HEK293T (cell line): ENCODE data around the gene HSPG2.

Source experiments
- CTCF ChIA-PET: fragments of 350-600 bp; formaldehyde crosslinking; extraction: SDS; loops from one replicate; lab custom pipeline; 2021; ENCODE audit warnings: antibody characterized with exemption, inconsistent platforms; lab: Yijun Ruan, JAX
- POLR2A ChIA-PET: fragments of 350-600 bp; formaldehyde crosslinking; extraction: SDS; loops from one replicate; lab custom pipeline; 2020; ENCODE audit warnings: antibody characterized with exemption, inconsistent platforms; lab: Yijun Ruan, JAX
- DNase-seq: peaks from one replicate; pipeline ENCODE4 v3.0.0; 2012; ENCODE audit warnings: mixed read lengths; ENCODE audit errors: extremely low spot score
- ARNT ChIP-seq: fragments of 450-650 bp; IDR thresholded peaks from 2 replicates; pipeline ENCODE4 v1.6.1; 2017; ENCODE audit warnings: mild to moderate bottlenecking
- BHLHE40 ChIP-seq: fragments of 450-650 bp; IDR thresholded peaks from 2 replicates; pipeline ENCODE4 v1.6.1; 2016; ENCODE audit warnings: mild to moderate bottlenecking, moderate library complexity, borderline replicate concordance
- CTBP1 ChIP-seq: fragments of 450-650 bp; IDR thresholded peaks from 2 replicates; pipeline ENCODE4 v1.6.1; 2016; ENCODE audit warnings: borderline replicate concordance
- ELF4 ChIP-seq: fragments of 450-650 bp; IDR thresholded peaks from 2 replicates; pipeline ENCODE4 v1.6.1; 2017; ENCODE audit warnings: antibody characterized with exemption
- FOXA1 ChIP-seq: fragments of 450-650 bp; IDR thresholded peaks from 2 replicates; pipeline ENCODE4 v1.6.1; 2016; ENCODE audit warnings: mild to moderate bottlenecking
- FOXK2 ChIP-seq: fragments of 450-650 bp; IDR thresholded peaks from 2 replicates; pipeline ENCODE4 v1.6.1; 2016; ENCODE audit warnings: mild to moderate bottlenecking
- FOXM1 ChIP-seq: fragments of 450-650 bp; IDR thresholded peaks from 2 replicates; pipeline ENCODE4 v1.6.1; 2017; ENCODE audit warnings: mild to moderate bottlenecking, borderline replicate concordance
- HDGF ChIP-seq: fragments of 450-650 bp; IDR thresholded peaks from 2 replicates; pipeline ENCODE4 v1.6.1; 2017; ENCODE audit warnings: antibody characterized with exemption, borderline replicate concordance
- L3MBTL2 ChIP-seq: fragments of 450-650 bp; conservative IDR thresholded peaks from 2 replicates; pipeline ENCODE4 v1.6.1; 2016; ENCODE audit warnings: mild to moderate bottlenecking
- LEF1 ChIP-seq: fragments of 450-650 bp; IDR thresholded peaks from 2 replicates; pipeline ENCODE4 v1.6.1; 2017; ENCODE audit warnings: mild to moderate bottlenecking, borderline replicate concordance
- NFRKB ChIP-seq: fragments of 450-650 bp; IDR thresholded peaks from 2 replicates; pipeline ENCODE4 v1.6.1; 2016; ENCODE audit warnings: mild to moderate bottlenecking, moderate library complexity
- PKNOX1 ChIP-seq: fragments of 450-650 bp; IDR thresholded peaks from 2 replicates; pipeline ENCODE4 v1.6.1; 2016
- SP1 ChIP-seq: fragments of 450-650 bp; IDR thresholded peaks from 2 replicates; pipeline ENCODE4 v1.6.1; 2017
- SUZ12 ChIP-seq: fragments of 450-650 bp; IDR thresholded peaks from 2 replicates; pipeline ENCODE4 v1.6.1; 2016; ENCODE audit warnings: mild to moderate bottlenecking
- TARDBP ChIP-seq: fragments of 450-650 bp; IDR thresholded peaks from 2 replicates; pipeline ENCODE4 v1.6.1; 2016
- ZNF384 ChIP-seq: fragments of 450-650 bp; IDR thresholded peaks from 2 replicates; pipeline ENCODE4 v1.6.1; 2016

HSPG2 gene

DNA sequence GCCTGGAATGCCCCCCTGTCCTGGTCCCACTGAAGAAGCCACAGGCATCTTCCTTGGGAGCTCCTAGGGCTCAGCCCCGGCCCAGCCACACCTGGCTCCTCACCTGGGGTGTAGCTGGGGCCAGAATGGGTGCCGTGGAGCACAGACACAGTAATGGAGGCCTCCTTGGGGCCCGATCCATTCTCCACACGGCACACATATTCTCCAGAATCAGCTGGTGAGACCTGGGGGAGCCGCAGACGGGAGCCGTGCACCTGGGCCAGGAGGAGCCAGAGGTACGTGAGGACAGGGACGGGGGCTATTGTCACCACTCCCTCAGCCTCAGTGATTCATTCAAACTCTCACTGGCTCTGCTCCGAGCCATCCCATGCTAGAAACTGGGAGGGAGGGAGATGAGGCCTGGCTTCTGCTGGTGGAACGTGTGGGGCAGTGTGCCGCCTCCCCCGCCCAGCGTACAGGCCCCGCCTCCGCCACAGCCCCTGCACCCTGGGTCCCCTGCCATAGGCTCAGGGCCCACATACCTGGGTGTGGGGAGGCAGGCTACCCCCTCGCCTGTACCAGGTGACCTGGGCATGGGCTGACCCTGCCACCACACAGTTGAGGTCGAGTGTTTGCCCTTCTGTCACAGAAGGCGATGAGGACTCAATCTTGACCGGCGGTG is 82.9 kb downstream of the HSPG2 start:
- TF ChIP-seq TARDBP (no peak), L3MBTL2 (no peak), FOXA1 (no peak), SUZ12 (no peak), ELF4 (no peak), FOXM1 (no peak), FOXK2 (no peak), NFRKB (no peak), SP1 (no peak), LEF1 (no peak), ARNT (no peak), PKNOX1 (no peak), CTBP1 (no peak), ZNF384 (no peak), BHLHE40 (no peak), HDGF (no peak)
- ChIA-PET CTCF (no interaction called here), POLR2A (no interaction called here)
- DNase-seq, result no peak

DNA sequence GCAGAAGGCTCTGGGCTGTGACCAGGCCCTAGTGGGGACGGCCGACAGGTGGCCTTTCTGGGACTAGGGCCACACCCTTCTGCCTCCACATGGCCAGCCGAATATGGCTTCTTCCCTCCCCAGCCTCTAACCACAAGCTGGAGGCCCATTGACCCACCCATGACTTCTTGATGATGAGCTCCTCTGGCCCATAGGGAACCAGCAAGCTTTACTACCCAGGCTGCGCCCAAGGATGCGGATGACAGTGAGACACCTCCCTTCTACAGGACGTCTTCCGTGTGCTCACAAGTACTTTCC is 84.0 kb downstream of the HSPG2 start:
- no peak for TF ChIP-seq ZNF384
- no peak for TF ChIP-seq PKNOX1
- TF ChIP-seq SP1, result no peak
- TF ChIP-seq TARDBP, result no peak
- no peak for TF ChIP-seq FOXK2
- ChIA-PET CTCF (no interaction called here), POLR2A (no interaction called here)

GRCh38 chr1:21852282-21853130 is 84.6 kb downstream of the HSPG2 start:
- ChIA-PET POLR2A (no interaction called here), CTCF (interaction anchor here (0.8 kb wide), 1 partner anchor 10 kb away, joined by 3 read pairs; no protein-coding TSS in a partner anchor)
- TF ChIP-seq L3MBTL2 (no peak), PKNOX1 (no peak), SUZ12 (no peak), TARDBP (no peak)
- no peak for DNase-seq

More for the DNA sequence above, 84.0 kb downstream of the HSPG2 start:
- no peak for DNase-seq

DNA sequence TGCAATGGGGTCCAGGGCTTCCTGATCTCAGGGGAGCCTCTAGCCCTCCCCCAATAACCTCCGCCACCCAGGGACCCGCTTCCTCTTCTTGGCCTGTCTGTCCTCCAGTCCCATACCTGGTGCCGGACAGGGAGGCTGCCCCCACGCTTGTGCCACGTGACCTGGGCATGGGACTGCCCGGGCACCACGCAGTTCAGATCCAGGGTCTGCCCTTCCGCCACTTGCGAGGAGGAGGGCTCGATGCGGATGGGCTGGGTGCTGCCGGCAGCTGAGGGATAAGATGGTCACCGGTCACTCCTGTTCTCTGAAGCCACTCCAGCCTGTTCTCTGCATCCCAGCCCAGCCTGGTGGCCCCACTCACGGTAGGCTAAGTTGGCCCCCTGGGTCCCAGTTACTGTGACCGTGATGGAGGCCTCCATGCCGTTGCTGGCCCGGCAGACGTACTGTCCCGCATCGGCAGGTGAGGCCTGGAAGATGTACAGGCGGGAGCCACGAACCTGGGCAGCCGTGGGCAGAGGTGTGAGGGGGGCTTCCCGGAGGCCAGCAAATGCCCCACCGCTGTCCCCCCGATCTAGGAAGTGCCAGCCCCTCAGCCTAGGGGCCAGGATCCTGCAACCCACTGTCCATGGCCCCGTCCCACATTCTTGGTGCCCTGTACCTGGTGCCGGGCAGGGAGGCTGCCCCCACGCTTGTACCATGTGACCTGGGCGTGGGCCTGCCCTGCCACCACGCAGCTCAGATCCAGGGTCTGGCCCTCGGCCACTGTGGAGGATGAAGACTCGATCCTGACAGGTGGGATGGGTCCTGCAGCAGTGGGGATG is 85.5 kb downstream of the HSPG2 start:
- CTCF ChIA-PET, result interaction anchor here (0.8 kb wide), 1 partner anchor 11 kb away, joined by 3 read pairs; no protein-coding TSS in a partner anchor
- no peak for DNase-seq
- POLR2A ChIA-PET, result no interaction called here
- no peak for TF ChIP-seq FOXM1

- ChIA-PET CTCF (no interaction called here), POLR2A (no interaction called here)
- no peak for DNase-seq
- no peak for TF ChIP-seq CTBP1
- no peak for TF ChIP-seq FOXM1
- no peak for TF ChIP-seq L3MBTL2
- TF ChIP-seq ELF4, result no peak
- TF ChIP-seq FOXK2, result no peak
- TF ChIP-seq FOXA1, result no peak
- no peak for TF ChIP-seq HDGF
- no peak for TF ChIP-seq BHLHE40
- TF ChIP-seq TARDBP, result no peak
- no peak for TF ChIP-seq SUZ12
- no peak for TF ChIP-seq ZNF384
- no peak for TF ChIP-seq SP1
- no peak for TF ChIP-seq PKNOX1
- no peak for TF ChIP-seq NFRKB
Observed at GRCh38 chr1:21849909-21850576, 87.1 kb downstream of the HSPG2 start.
